Osteocyte (in vitro differentiated cells): ENCODE measurements around the gene SEMA3C. TPM values are rescaled to one million over a fixed set of nuclear protein-coding genes. Genes with fewer than 3 reads are reported as not detected.
A peak's percentile ranks its signal among the peaks of the same experiment; 100 is the strongest.

Experiments
- DNase-seq: peaks from one replicate; pipeline ENCODE4 v3.0.0; 2021; ENCODE audit warnings: mixed read lengths; ENCODE audit not compliant: unreplicated experiment; ENCODE audit errors: extremely low spot score
- H3K27ac Mint-ChIP-seq: one replicate; pipeline ENCODE4 v1.8.0; 2021; ENCODE audit warnings: mild to moderate bottlenecking, mixed read lengths; ENCODE audit not compliant: unreplicated experiment
- H3K27me3 Mint-ChIP-seq: one replicate; pipeline ENCODE4 v1.8.0; 2021; ENCODE audit warnings: mixed read lengths; ENCODE audit not compliant: unreplicated experiment
- H3K36me3 Mint-ChIP-seq: one replicate; pipeline ENCODE4 v1.8.0; 2021; ENCODE audit warnings: mixed read lengths; ENCODE audit not compliant: unreplicated experiment
- H3K4me1 Mint-ChIP-seq: one replicate; pipeline ENCODE4 v1.8.0; 2021; ENCODE audit warnings: mixed read lengths; ENCODE audit not compliant: unreplicated experiment
- H3K4me3 Mint-ChIP-seq: one replicate; pipeline ENCODE4 v1.8.0; 2021; ENCODE audit warnings: mild to moderate bottlenecking, moderate library complexity, mixed read lengths; ENCODE audit not compliant: unreplicated experiment
- H3K9me3 Mint-ChIP-seq: one replicate; pipeline ENCODE4 v1.8.0; 2021; ENCODE audit warnings: mixed read lengths; ENCODE audit not compliant: unreplicated experiment
- total RNA-seq: library from RNA; stranded (reverse); gene quantifications from 2 replicates; pipeline ENCODE4 v1.2.1, GENCODE V29; 2021
- TF ChIP-seq, protein P1 (sequence below): fragments of 200-600 bp; sonication (generic); IDR thresholded peaks from 2 replicates; pipeline ENCODE4 v1.5.0; 2021; ENCODE audit warnings: antibody characterized with exemption, mild to moderate bottlenecking, moderate library complexity

Gene SEMA3C
- total RNA-seq, 1 donor from 2014 or later = 74.1 TPM

DNA sequence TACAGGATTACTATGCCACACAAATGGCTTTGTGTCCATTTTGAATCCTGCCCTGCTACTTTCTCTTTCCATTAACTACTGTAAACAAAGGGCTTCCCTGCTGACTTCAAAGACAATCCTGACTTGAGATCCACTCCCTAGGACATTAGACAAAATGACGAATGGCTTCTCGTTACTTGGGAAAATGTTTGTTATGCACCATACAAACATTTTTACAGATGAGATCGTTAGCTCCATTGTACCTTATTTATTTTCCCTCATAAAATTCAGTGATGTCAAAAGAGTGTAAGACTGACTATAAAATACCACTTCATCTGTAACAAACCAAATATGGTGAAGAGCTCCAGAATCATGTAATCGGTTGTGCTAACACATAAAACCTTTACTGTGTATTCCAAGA is 158.6 kb downstream of the SEMA3C start:
- H3K4me1 Mint-ChIP-seq = peaks cover 5% of the 10 kb centered on the region

DNA sequence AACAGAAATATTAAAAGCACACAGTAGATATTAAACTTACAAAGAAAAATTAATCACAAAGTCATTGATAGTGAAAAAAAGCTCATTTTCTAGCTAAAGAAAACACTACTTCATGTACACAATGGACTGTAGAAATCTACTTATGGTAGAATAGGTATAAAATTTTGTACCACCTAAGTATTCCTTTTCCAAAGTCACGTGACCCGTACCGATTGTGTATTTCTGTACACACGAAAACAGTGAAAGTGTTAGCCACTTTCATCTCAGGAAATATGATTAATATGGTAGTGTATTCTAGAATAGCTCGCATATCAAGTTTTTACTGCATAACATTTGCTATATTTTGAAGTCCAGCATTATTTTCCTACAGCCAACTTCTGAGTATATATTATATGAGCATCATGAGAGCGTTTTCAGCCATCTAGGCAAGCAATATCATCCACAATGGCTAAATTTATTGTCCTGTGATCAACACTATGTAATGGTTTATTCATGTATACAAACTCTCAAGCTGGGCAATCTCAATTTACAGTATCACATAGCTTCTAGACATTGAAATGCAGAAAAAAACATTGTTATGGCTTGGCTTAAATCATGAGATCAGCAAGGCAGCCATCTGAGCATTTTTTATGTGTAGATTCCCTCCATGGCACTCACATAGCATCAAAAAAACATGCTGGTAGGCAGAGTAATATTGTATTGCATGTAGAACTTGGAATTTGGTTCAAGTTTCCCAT is 165.7 kb downstream of the SEMA3C start:
- Mint-ChIP-seq H3K9me3 (no peaks in the 10 kb centered on the region), H3K4me3 (no peak overlapping the region), H3K4me1 (peaks cover 3% of the 10 kb centered on the region), H3K36me3 (peaks cover 28% of the 10 kb centered on the region), H3K27me3 (no peaks in the 10 kb centered on the region), H3K27ac (no peak overlapping the region)
- DNase-seq = no peak
- TF ChIP-seq, protein P1, sequence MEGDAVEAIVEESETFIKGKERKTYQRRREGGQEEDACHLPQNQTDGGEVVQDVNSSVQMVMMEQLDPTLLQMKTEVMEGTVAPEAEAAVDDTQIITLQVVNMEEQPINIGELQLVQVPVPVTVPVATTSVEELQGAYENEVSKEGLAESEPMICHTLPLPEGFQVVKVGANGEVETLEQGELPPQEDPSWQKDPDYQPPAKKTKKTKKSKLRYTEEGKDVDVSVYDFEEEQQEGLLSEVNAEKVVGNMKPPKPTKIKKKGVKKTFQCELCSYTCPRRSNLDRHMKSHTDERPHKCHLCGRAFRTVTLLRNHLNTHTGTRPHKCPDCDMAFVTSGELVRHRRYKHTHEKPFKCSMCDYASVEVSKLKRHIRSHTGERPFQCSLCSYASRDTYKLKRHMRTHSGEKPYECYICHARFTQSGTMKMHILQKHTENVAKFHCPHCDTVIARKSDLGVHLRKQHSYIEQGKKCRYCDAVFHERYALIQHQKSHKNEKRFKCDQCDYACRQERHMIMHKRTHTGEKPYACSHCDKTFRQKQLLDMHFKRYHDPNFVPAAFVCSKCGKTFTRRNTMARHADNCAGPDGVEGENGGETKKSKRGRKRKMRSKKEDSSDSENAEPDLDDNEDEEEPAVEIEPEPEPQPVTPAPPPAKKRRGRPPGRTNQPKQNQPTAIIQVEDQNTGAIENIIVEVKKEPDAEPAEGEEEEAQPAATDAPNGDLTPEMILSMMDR = no peak

More for the DNA sequence above, 158.6 kb downstream of the SEMA3C start:
- no peaks in the 10 kb centered on the region for H3K27me3 Mint-ChIP-seq
- H3K4me3 Mint-ChIP-seq = no peak overlapping the region
- no peak for DNase-seq
- peaks cover 21% of the 10 kb centered on the region for H3K36me3 Mint-ChIP-seq
- no peaks in the 10 kb centered on the region for H3K9me3 Mint-ChIP-seq
- H3K27ac Mint-ChIP-seq = no peak overlapping the region
- TF ChIP-seq, protein P1 = no peak

DNA sequence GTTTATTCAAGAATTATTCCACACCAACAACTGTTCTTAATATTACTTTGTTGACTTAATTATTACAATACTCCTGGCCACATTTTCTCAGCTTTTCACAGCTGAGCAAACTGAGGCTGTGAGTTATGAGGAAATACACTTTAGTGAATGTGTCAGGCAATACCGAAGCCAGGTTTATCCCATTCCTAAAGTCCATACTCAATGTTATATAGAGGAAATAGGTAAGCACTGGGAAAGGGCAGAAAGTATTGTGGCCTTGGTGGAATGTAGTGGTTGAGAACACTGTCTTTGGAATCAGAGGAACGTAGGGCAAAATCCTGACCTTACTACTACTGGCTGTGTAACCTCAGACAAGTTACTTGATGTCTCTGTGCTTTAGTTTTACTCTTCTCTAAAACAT is 169.6 kb downstream of the SEMA3C start:
- no peaks in the 10 kb centered on the region for H3K27me3 Mint-ChIP-seq
- H3K36me3 Mint-ChIP-seq = peaks cover 31% of the 10 kb centered on the region
- no peaks in the 10 kb centered on the region for H3K9me3 Mint-ChIP-seq
- no peak overlapping the region for H3K4me3 Mint-ChIP-seq
- H3K27ac Mint-ChIP-seq = no peak overlapping the region
- peaks cover 3% of the 10 kb centered on the region for H3K4me1 Mint-ChIP-seq
- TF ChIP-seq, protein P1 = no peak
- no peak for DNase-seq

DNA sequence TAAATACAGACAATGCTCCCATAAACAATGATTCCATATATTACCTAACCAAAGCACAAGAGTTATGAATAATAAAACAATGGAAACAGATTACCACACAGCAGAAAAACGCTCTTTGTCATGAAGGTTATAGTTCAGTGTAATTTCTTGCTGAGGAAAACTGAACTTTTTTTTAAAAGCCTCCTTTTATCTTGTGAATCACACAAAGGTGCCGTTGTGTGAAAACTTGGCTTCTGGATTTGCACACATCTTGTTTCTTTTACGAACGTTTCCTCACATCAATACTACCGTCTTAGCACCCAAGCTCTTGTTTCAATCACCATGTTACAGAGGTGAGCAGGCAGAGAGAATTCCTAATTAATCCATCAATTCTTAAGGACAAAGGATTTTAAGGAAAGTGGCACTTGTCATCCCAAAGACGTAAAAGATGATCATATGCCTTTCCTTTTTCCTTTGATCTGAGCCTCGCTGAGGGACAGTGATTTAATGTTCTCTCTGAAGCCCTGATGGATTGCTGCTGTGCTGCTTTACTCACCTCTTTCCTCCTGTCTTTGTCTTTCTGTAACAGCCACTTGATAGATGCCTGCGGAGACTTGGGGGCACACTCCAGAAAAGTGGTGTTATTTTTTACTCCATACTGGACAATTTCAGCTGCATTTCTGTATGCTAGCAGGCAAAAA is 170.3 kb downstream of the SEMA3C start:
- no peak for DNase-seq
- no peaks in the 10 kb centered on the region for H3K9me3 Mint-ChIP-seq
- H3K27me3 Mint-ChIP-seq = no peaks in the 10 kb centered on the region
- TF ChIP-seq, protein P1 = no peak
- no peak overlapping the region for H3K4me3 Mint-ChIP-seq
- peaks cover 36% of the 10 kb centered on the region for H3K36me3 Mint-ChIP-seq
- H3K27ac Mint-ChIP-seq = no peak overlapping the region
- H3K4me1 Mint-ChIP-seq = peaks cover 6% of the 10 kb centered on the region

DNA sequence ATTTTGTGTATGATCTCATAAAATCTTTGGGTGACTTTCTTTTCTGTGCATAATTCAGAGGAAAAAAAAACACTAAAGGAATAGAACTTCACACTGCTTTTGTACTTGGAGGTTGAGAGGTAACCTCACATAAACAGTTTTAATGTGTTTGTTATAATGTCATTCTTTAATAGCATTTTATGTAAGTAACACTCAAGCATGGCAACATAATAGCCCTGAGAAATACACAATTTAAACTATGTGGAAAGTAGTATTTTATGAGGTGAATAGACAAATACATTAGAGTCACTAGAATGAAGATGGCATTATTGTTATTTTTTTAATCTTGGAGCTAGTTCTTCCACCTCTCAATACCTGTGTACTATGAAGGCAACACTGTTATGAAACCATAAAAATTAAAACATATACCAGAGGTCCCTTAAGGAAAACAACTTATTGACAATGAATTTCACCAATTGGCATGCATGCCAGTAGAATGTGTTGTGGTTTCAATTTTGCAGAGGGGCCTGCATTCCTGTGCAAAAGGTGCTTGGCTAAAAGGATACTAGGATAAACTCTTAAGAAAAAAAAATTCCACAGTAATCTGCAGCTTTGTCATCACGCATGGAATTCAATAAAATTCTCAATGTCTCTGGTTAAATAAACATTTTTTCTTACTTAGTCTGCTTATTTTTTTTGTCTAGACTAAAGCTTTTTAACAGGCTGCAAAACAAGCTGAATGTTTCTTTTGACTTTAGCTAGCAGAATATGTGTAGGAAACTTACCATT is 177.9 kb downstream of the SEMA3C start:
- Mint-ChIP-seq H3K4me3 (no peak overlapping the region), H3K36me3 (peaks cover 14% of the 10 kb centered on the region), H3K27me3 (no peaks in the 10 kb centered on the region), H3K27ac (peak overlapping the region; percentile 75), H3K4me1 (peaks cover 36% of the 10 kb centered on the region), H3K9me3 (no peaks in the 10 kb centered on the region)
- TF ChIP-seq, protein P1 = no peak
- no peak for DNase-seq
